OCI-LY7 (cell line): ENCODE data around the gene TXNDC17. TPM values are rescaled to one million over a fixed set of nuclear protein-coding genes. Genes with fewer than 3 reads are reported as not detected.

Source experiments
- BruUV-seq: library from RNA; stranded (reverse); fragments of 400-500 nt; replicated peaks from 2 replicates; lab custom pipeline; 2021; lab: Mats Ljungman, UMichigan
- CTCF ChIA-PET: fragments of 300-600 bp; sonication (Branson Sonifier 250); formaldehyde crosslinking; loops from one replicate; lab custom pipeline; 2022; ENCODE audit warnings: antibody characterized with exemption; ENCODE audit not compliant: unreplicated experiment; lab: Charles Lee
- POLR2A ChIA-PET: fragments of 300-600 bp; sonication (Branson Sonifier 250); formaldehyde crosslinking; loops from one replicate; lab custom pipeline; 2022; ENCODE audit warnings: antibody characterized with exemption; lab: Charles Lee
- DNase-seq: peaks from one replicate; pipeline ENCODE4 v3.0.0-alpha.2; 2015; ENCODE audit warnings: low spot score
- H2AFZ ChIP-seq: fragments of 200-600 bp; sonication (generic), shearing (Covaris generic); 2 replicates; pipeline ENCODE4 v1.6.1; 2014; ENCODE audit warnings: mild to moderate bottlenecking, antibody characterized with exemption, low read length, moderate library complexity
- H3K27ac ChIP-seq: fragments of 200-600 bp; sonication (generic); 2 replicates; pipeline ENCODE4 v1.5.1; 2014; ENCODE audit warnings: mixed run types, low read depth, mild to moderate bottlenecking, moderate library complexity, low read length, inconsistent platforms; ENCODE audit not compliant: poor library complexity, severe bottlenecking
- H3K36me3 ChIP-seq: fragments of 200-600 bp; sonication (generic); 2 replicates; pipeline ENCODE4 v1.6.1; 2014; ENCODE audit warnings: mild to moderate bottlenecking, antibody characterized with exemption, low read length, moderate library complexity, mixed read lengths; ENCODE audit not compliant: insufficient read depth
- H3K4me1 ChIP-seq: fragments of 200-600 bp; sonication (generic); 2 replicates; pipeline ENCODE4 v1.5.1; 2014; ENCODE audit warnings: mild to moderate bottlenecking, low read length; ENCODE audit not compliant: insufficient read depth, poor library complexity, severe bottlenecking
- H3K4me2 ChIP-seq: fragments of 200-600 bp; sonication (generic); 2 replicates; pipeline ENCODE4 v1.6.1; 2014; ENCODE audit warnings: mild to moderate bottlenecking, low read length
- H3K4me3 ChIP-seq: fragments of 200-600 bp; sonication (generic); 2 replicates; pipeline ENCODE4 v1.5.1; 2014; ENCODE audit warnings: mild to moderate bottlenecking, low read depth, low read length; ENCODE audit not compliant: poor library complexity, severe bottlenecking
- H3K79me2 ChIP-seq: fragments of 200-600 bp; sonication (generic); 2 replicates; pipeline ENCODE4 v1.6.1; 2016; ENCODE audit warnings: low read depth, mild to moderate bottlenecking, low read length, moderate library complexity, mixed read lengths; ENCODE audit not compliant: insufficient read depth
- H3K9me2 ChIP-seq: fragments of 200-600 bp; sonication (generic); 2 replicates; pipeline ENCODE4 v1.6.1; 2016; ENCODE audit warnings: mild to moderate bottlenecking, low read length, mixed read lengths; ENCODE audit not compliant: insufficient read depth
- H3K9me3 ChIP-seq: fragments of 200-600 bp; sonication (generic); 2 replicates; pipeline ENCODE4 v1.6.1; 2014; ENCODE audit warnings: mild to moderate bottlenecking, mixed run types, low read length, mixed read lengths
- H4K20me1 ChIP-seq: fragments of 200-600 bp; sonication (generic); 2 replicates; pipeline ENCODE4 v1.6.1; 2014; ENCODE audit warnings: mild to moderate bottlenecking, antibody characterized with exemption, low read length, moderate library complexity, mixed read lengths; ENCODE audit not compliant: insufficient read depth
- CTCF ChIP-seq: fragments of 200-600 bp; sonication (generic); conservative IDR thresholded peaks from 2 replicates; pipeline ENCODE4 v1.5.1; 2014; ENCODE audit warnings: mild to moderate bottlenecking, antibody characterized with exemption, low read length, moderate library complexity, mixed read lengths
- EZH2phosphoT487 ChIP-seq: fragments of 200-600 bp; sonication (generic); IDR thresholded peaks from 2 replicates; pipeline ENCODE4 v1.6.1; 2018; ENCODE audit warnings: low read depth, borderline replicate concordance, mild to moderate bottlenecking, mixed run types, antibody characterized with exemption, low read length, moderate library complexity, mixed read lengths
- intact Hi-C: fragments of 100-400 bp; cut with micrococcal nuclease; formaldehyde crosslinking; loops from one replicate; pipeline ENCODE4 v1.10.0; 2022; ENCODE audit not compliant: unreplicated experiment
- total RNA-seq, 2 experiments: library from RNA; depleted of rRNA in 1 of 2; stranded (reverse); fragments of >200 nt in 1 of 2; shearing (Covaris generic) in 1 of 2; gene quantifications; 2 replicates each; pipeline ENCODE4 v1.2.3, GENCODE V29; 2014 to 2022

TXNDC17 gene
- total RNA-seq, 2 experiments from 2014 or later, result 63.7 to 81.4 TPM

GRCh38 chr17:6670571-6670970, 29.7 kb downstream of the TXNDC17 start:
- no peaks in the 10 kb centered on the region for H3K79me2 ChIP-seq
- no TSS peak for BruUV-seq
- ChIA-PET POLR2A (no interaction called here), CTCF (no interaction called here)
- TF ChIP-seq EZH2phosphoT487, result no peak
- no peak for TF ChIP-seq CTCF
- H3K4me1 ChIP-seq, result no peaks in the 10 kb centered on the region
- H4K20me1 ChIP-seq, result no peaks in the 10 kb centered on the region
- H3K4me3 ChIP-seq, result no peak overlapping the region
- no peak overlapping the region for H3K27ac ChIP-seq
- intact Hi-C loops, result no loop called here
- no peak overlapping the region for H2AFZ ChIP-seq
- peaks cover 7% of the 10 kb centered on the region; the same call in 1 of the 2 replicates for H3K36me3 ChIP-seq
- H3K4me2 ChIP-seq, result no peak overlapping the region
- no peaks in the 10 kb centered on the region for H3K9me2 ChIP-seq
- H3K9me3 ChIP-seq, result no peaks in the 10 kb centered on the region
- no peak for DNase-seq

GRCh38 chr17:6670999-6671398, 30.1 kb downstream of the TXNDC17 start:
- peaks cover 7% of the 10 kb centered on the region; the same call in 1 of the 2 replicates for H3K36me3 ChIP-seq
- ChIA-PET POLR2A (no interaction called here), CTCF (no interaction called here)
- H3K4me2 ChIP-seq, result no peak overlapping the region
- H4K20me1 ChIP-seq, result no peaks in the 10 kb centered on the region
- no peak overlapping the region for H3K4me3 ChIP-seq
- H2AFZ ChIP-seq, result no peak overlapping the region
- no peaks in the 10 kb centered on the region for H3K9me3 ChIP-seq
- no peaks in the 10 kb centered on the region for H3K4me1 ChIP-seq
- intact Hi-C loops, result no loop called here
- BruUV-seq, result no TSS peak
- DNase-seq, result no peak
- TF ChIP-seq EZH2phosphoT487 (no peak), CTCF (no peak)
- H3K79me2 ChIP-seq, result no peaks in the 10 kb centered on the region
- no peak overlapping the region for H3K27ac ChIP-seq
- no peaks in the 10 kb centered on the region for H3K9me2 ChIP-seq

GRCh38 chr17:6671431-6671830, 30.6 kb downstream of the TXNDC17 start:
- DNase-seq, result no peak
- Histone ChIP-seq H3K36me3 (peaks cover 6% of the 10 kb centered on the region; the same call in 1 of the 2 replicates), H2AFZ (no peak overlapping the region), H3K79me2 (no peaks in the 10 kb centered on the region), H4K20me1 (no peaks in the 10 kb centered on the region), H3K4me2 (no peak overlapping the region), H3K4me1 (no peaks in the 10 kb centered on the region), H3K27ac (no peak overlapping the region), H3K9me2 (no peaks in the 10 kb centered on the region), H3K4me3 (no peak overlapping the region), H3K9me3 (no peaks in the 10 kb centered on the region)
- intact Hi-C loops, result no loop called here
- no TSS peak for BruUV-seq
- TF ChIP-seq EZH2phosphoT487 (no peak), CTCF (no peak)
- CTCF ChIA-PET, result no interaction called here
- POLR2A ChIA-PET, result no interaction called here
